ENCODE data around the gene HEYL.

Gene HEYL

DNA sequence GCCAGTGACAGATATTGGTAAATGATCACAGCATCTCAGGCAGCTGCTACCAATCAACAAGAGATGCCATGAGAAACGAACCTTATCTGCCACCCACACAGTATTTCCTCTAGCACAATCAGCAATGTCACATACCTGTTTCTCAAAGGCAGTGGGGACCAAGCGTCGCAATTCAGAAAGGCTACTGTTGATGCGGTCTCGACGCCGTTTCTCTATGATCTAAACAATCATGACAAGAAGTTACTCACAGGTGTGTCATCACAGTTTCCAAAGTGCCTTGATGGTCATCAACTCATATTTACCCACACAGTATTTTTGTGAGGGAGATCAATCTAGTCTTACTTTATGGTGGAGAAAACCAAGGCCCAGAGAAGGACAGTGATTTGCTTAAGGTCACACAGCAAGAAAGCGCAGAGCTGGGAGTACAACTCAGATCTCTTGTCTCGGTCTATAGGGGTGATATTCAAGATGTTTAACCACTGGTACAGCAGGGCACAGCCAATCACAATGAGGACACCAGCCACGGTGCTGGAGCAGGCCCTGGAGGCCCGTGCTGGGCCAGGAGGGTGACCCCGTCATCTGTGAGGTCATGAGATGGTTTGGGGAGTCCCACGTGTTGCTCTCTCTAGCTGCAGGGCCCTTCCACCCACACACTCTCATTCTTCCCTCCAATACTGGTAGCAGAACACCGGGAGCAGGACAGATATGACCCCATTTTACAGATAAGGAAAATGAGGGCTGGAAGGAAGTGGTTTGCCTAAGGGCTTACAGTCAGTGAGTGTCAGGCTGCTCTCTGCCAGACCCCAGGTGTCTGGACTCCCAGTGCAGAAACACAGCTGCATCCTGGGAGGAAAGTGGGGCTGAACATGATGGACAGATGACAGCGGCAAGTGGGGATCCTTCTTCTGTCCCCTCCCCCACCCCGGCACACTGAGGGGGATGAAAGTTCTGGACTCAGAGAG lies 7.8 kb downstream of the HEYL start:
- no peak overlapping the region for H2AFZ ChIP-seq
- no peaks in the 10 kb centered on the region for H3K9me3 ChIP-seq (ENCODE audit: control insufficient read depth, low read length)
- no peak overlapping the region for H3K4me3 ChIP-seq (ENCODE audit: low read depth, low read length)
- no peak overlapping the region for H3K9ac ChIP-seq
- H3K79me2 ChIP-seq = no peaks in the 10 kb centered on the region
- no peaks in the 10 kb centered on the region for H3K27me3 ChIP-seq (ENCODE audit: control insufficient read depth, insufficient read depth, low read length)
- no peak overlapping the region for H3K27ac ChIP-seq
- H3K4me1 ChIP-seq = peaks cover 2% of the 10 kb centered on the region
- no peaks in the 10 kb centered on the region for H3K36me3 ChIP-seq (ENCODE audit: control insufficient read depth, insufficient read depth, low read length)
- H3K4me2 ChIP-seq (ENCODE audit: low read length) = no peak overlapping the region
- no peak for TF ChIP-seq CTCF (IDR thresholded peaks at IDR 0.05)

DNA sequence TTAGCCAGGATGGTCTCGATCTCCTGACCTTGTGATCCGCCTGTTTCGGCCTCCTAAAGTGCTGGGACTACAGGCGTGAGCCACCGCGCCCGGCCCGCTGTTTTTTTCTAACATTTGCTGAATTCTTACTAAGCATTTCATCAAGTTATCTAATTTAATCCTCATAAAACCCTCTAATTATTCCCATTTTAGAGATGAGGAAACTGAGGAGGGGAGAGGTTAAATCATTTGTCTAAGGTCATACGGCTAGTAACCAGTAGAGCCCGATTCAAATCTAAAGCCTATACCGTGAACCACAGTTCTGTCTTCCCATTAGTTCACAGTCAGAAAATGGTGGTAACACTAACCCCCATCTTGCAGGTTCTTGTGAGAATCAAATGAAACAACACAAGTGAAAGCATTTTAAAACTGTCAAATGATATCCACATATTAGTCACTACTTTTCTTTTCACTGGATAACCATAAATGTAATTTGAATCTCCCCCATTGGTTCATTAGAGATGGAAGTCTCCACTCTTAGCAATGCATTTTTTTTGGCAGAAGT lies 10.6 kb downstream of the HEYL start:
- Histone ChIP-seq H3K4me3 (ENCODE audit: low read depth, low read length) (no peak overlapping the region), H3K9me3 (ENCODE audit: control insufficient read depth, low read length) (no peaks in the 10 kb centered on the region), H3K27ac (no peak overlapping the region), H3K27me3 (ENCODE audit: control insufficient read depth, insufficient read depth, low read length) (no peaks in the 10 kb centered on the region), H3K4me1 (peaks cover 2% of the 10 kb centered on the region), H3K9ac (no peak overlapping the region), H2AFZ (no peak overlapping the region), H3K79me2 (no peaks in the 10 kb centered on the region), H3K4me2 (ENCODE audit: low read length) (no peak overlapping the region), H3K36me3 (ENCODE audit: control insufficient read depth, insufficient read depth, low read length) (no peaks in the 10 kb centered on the region)
- no peak for TF ChIP-seq CTCF (IDR thresholded peaks at IDR 0.05)

- H3K27ac ChIP-seq = no peak overlapping the region
These were observed 12.8 kb downstream of the HEYL start for GRCh38 chr1:39626646-39627045.

DNA sequence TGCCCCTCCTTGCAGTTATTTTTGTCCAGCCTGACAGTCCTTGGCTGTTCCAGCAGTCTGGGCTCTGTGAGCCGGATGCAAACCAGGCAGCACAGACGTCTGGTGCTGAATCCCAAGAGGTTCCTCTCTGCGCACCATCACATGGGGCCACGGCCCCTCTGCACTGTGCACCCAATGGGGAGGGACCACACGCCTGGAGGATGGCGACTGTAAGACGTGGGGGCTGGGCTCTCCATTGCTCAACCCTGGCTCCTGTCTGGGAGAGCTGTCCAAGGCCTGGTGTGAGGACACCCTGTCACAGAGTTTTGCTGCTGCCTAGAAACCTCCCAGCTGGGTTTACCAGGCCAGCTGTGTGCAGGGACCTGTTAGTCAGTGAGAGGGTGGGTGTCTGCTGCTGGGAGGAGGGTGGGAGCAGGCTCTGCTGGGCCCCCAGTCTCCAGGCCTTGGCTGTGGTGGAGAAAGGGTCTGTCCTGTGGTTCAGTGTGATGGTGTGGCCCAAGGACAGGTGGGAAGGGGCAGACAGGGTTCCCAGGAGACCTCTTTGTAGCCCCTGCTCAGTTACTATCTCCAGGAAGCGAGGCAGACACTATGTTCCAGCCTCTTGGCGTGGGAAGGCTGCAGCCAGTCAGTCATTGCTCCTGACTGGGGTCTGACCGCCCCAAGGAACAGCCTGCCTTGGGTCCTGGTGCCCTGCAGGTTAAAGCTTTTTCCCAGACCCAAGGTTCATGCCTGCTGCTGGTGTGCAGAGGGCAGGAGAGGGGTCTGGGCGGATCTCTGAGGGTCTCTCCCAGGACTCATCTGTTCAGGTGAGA lies 13.8 kb downstream of the HEYL start:
- H3K4me2 ChIP-seq (ENCODE audit: low read length) = no peak overlapping the region
- H3K27ac ChIP-seq = no peak overlapping the region
- H3K4me1 ChIP-seq = no peaks in the 10 kb centered on the region
- no peak overlapping the region for H2AFZ ChIP-seq
- H3K27me3 ChIP-seq (ENCODE audit: control insufficient read depth, insufficient read depth, low read length) = no peaks in the 10 kb centered on the region
- H3K36me3 ChIP-seq (ENCODE audit: control insufficient read depth, insufficient read depth, low read length) = no peaks in the 10 kb centered on the region
- no peak for TF ChIP-seq CTCF (IDR thresholded peaks at IDR 0.05)
- H3K9ac ChIP-seq = no peak overlapping the region
- H3K4me3 ChIP-seq (ENCODE audit: low read depth, low read length) = no peak overlapping the region
- H3K9me3 ChIP-seq (ENCODE audit: control insufficient read depth, low read length) = no peaks in the 10 kb centered on the region
- H3K79me2 ChIP-seq = no peaks in the 10 kb centered on the region

More at GRCh38 chr1:39626646-39627045, 12.8 kb downstream of the HEYL start:
- Histone ChIP-seq H3K9me3 (ENCODE audit: control insufficient read depth, low read length) (no peaks in the 10 kb centered on the region), H3K79me2 (no peaks in the 10 kb centered on the region), H3K4me2 (ENCODE audit: low read length) (no peak overlapping the region), H3K4me1 (no peaks in the 10 kb centered on the region), H2AFZ (no peak overlapping the region), H3K36me3 (ENCODE audit: control insufficient read depth, insufficient read depth, low read length) (no peaks in the 10 kb centered on the region), H3K4me3 (ENCODE audit: low read depth, low read length) (no peak overlapping the region), H3K9ac (no peak overlapping the region), H3K27me3 (ENCODE audit: control insufficient read depth, insufficient read depth, low read length) (no peaks in the 10 kb centered on the region)
- no peak for TF ChIP-seq CTCF (IDR thresholded peaks at IDR 0.05)
